Stomach (tissue), 19 donors: Measurements from ENCODE around the gene CAMSAP2. TPM values are rescaled to one million over a fixed set of nuclear protein-coding genes. Genes with fewer than 3 reads are reported as not detected.
A peak's percentile ranks its signal among the peaks of the same experiment; 100 is the strongest.

Source experiments
- DNase-seq, 2 donors: peaks; one replicate each; pipeline versions ENCODE4 v3.0.0 to v3.0.0-alpha.2; 2013 to 2019
- H3K27ac ChIP-seq, 5 donors: fragments of 200-600 bp in 4 of 5; sonication (generic) in 4 of 5; one replicate each; pipeline ENCODE4 v1.5.1; 2013 to 2019; ENCODE audit warnings: mild to moderate bottlenecking in 1 of 5, moderate library complexity in 1 of 5
- H3K27me3 ChIP-seq, 3 donors: fragments of 200-600 bp; sonication (generic); one replicate each; pipeline ENCODE4 v1.5.1; 2017 to 2019; ENCODE audit warnings: mixed run types in 1 of 3
- H3K36me3 ChIP-seq, 4 donors: fragments of 200-600 bp; sonication (generic); 1 replicate in 3 of 4; 2 replicates in 1 of 4; pipeline ENCODE4 v1.5.1; 2016 to 2019
- H3K4me1 ChIP-seq, 4 donors: fragments of 200-600 bp; sonication (generic); one replicate each; pipeline ENCODE4 v1.5.1; 2016 to 2019
- H3K4me3 ChIP-seq, 4 donors: fragments of 200-600 bp; sonication (generic) in 3 of 4; one replicate each; pipeline ENCODE4 v1.5.1; 2016 to 2019; ENCODE audit warnings: mild to moderate bottlenecking in 1 of 4
- H3K9me3 ChIP-seq, 4 donors: fragments of 200-600 bp; sonication (generic); one replicate each; pipeline ENCODE4 v1.5.1; 2016 to 2019
- EP300 ChIP-seq: sonication (generic); formaldehyde crosslinking; IDR thresholded peaks from one replicate; pipeline ENCODE4 v1.6.1; 2017; ENCODE audit warnings: antibody characterized with exemption
- POLR2A ChIP-seq, 4 donors: fragments of 450-650 bp; IDR thresholded peaks; one replicate each; pipeline ENCODE4 v1.6.1; 2016; ENCODE audit warnings: antibody characterized with exemption in 4 of 4, control low read depth in 2 of 4, mild to moderate bottlenecking in 1 of 4, moderate library complexity in 1 of 4
- POLR2AphosphoS5 ChIP-seq, 3 donors: sonication (generic); formaldehyde crosslinking; IDR thresholded peaks; one replicate each; pipeline ENCODE4 v1.6.1; 2016; ENCODE audit warnings: antibody characterized with exemption in 3 of 3
- WGBS, 5 donors: extraction: QIAGEN DNeasy Blood & Tissue Kit in 3 of 5; methylation state at CpG; one replicate each; pipeline versions ENCODE4 v1.1.5 to v1.1.7; 2013 to 2018; 5-methylcytosine and 5-hydroxymethylcytosine counted together
- intact Hi-C: fragments of 100-400 bp; cut with DNase I; formaldehyde crosslinking; loops from one replicate; pipeline ENCODE4 v1.15.1; 2023; ENCODE audit warnings: low total_unique reads
- long read RNA-seq, 10 donors: transcript quantifications; one replicate each; lab custom pipeline, GENCODE V29; 2026
- polyA plus RNA-seq, 3 donors: library from polyadenylated mRNA; stranded (reverse); fragments of 200-250 nt; gene quantifications; one replicate each; pipeline ENCODE4 v1.2.3, GENCODE V29; 2013
- total RNA-seq, 5 donors: library from RNA; depleted of rRNA; stranded (reverse); fragments of >200 nt; gene quantifications; one replicate each; pipeline versions ENCODE4 v1.1.0 to v1.2.3, GENCODE V29; 2014 to 2016
- TF ChIP-seq, protein P1 (sequence below), 7 experiments: fragments of 450-650 bp in 4 of 7; fragments of 200-600 bp in 3 of 7; sonication (generic) in 3 of 7; IDR thresholded peaks; one replicate each; pipeline ENCODE4 v1.5.1; 2016 to 2019; ENCODE audit warnings: antibody characterized with exemption in 7 of 7, control low read depth in 2 of 7, mild to moderate bottlenecking in 1 of 7
- donor health status: healthy with polysubstance abuse.
- donor health status: Bipolar disorder and iron deficiency.
- donor health status: healthy.

The CAMSAP2 gene
- total RNA-seq = 10 to 100 TPM in 3 of 5 donors, 1 to 10 TPM in 2; 5.5 to 35.4 (median 16.5) TPM
- polyA plus RNA-seq = 1 to 10 TPM; 4.5 to 6.3 (median 6.1) TPM
- long read RNA-seq, donor 1 = 0 reads
- long read RNA-seq, donor 2, full-length matches to known transcripts = 1 of 1 reads
- long read RNA-seq, donor 2, partial matches to known transcripts = 0 of 1 reads
- long read RNA-seq, donor 2, other reads (novel, unspliced or antisense) = 0 of 1 reads
- long read RNA-seq, donor 3 = 0 reads
- long read RNA-seq, donor 4 = 0 reads
- long read RNA-seq, donor 5 = 0 reads
- long read RNA-seq, donor 6 = 0 reads
- long read RNA-seq, donor 7, partial matches to known transcripts = 5 of 5 reads
- long read RNA-seq, donor 7, other reads (novel, unspliced or antisense) = 0 of 5 reads
- long read RNA-seq, donor 8 = 0 reads
- long read RNA-seq, donor 9, partial matches to known transcripts = 0 of 1 reads
- long read RNA-seq, donor 9, other reads (novel, unspliced or antisense) = 0 of 1 reads
- long read RNA-seq, donor 10 = 0 reads

DNA sequence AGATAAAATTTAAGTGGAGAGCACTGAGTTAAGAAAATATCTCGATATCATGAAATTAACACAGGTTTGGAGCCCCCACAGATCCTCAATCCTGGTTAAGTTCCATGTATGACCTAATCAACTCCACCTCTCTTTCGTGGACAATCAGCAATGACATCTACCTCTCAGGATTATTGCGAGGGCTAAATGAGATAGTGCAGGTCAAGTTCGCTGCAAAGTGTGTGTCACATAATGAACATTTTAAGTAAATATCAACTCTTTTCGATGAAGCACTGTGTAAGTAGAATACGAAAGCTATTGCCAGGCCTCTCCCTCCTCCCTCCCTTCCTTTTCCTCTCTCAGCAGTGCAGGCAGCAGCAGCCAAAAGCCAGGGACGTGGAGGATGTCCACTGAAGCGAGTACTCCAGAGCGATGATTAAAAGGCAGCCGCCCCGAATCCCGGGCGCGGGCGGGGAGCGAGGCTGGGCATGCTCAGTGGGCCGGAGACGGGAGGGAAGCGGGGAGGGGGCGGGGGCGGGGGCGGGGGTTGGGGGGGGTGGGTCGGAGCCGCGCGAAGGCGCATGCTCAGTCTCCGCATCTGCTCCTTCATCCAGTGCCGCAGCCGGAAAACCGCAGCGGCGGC is at the start of gene CAMSAP2:
Gene CAMSAP2 (plus strand): TSS at position 567 of the 622 bp plus-strand sequence. CDS start 935 bp downstream, outside the sequence.
- H3K9me3 ChIP-seq = no peaks in the 10 kb centered on the region
- H3K36me3 ChIP-seq = no peaks in the 10 kb centered on the region
- intact Hi-C loops = no loop called here
- WGBS, 5 donors = 1 to 3% (median 3%) methylated on average over 18 to 33 of the region's 33 CpGs
- DNase-seq = peak; percentile 85 to 96
- H3K4me1 ChIP-seq = peaks cover 25 to 43% (median 35%) of the 10 kb centered on the region in 4 donors
- peaks cover 0 to 14% (median 0%) of the 10 kb centered on the region in 3 donors for H3K27me3 ChIP-seq
- TF ChIP-seq POLR2A (IDR thresholded peaks at IDR 0.05) (no peak), POLR2AphosphoS5 (IDR thresholded peaks at IDR 0.05) (no peak), EP300 (no peak)
- TF ChIP-seq, protein P1, sequence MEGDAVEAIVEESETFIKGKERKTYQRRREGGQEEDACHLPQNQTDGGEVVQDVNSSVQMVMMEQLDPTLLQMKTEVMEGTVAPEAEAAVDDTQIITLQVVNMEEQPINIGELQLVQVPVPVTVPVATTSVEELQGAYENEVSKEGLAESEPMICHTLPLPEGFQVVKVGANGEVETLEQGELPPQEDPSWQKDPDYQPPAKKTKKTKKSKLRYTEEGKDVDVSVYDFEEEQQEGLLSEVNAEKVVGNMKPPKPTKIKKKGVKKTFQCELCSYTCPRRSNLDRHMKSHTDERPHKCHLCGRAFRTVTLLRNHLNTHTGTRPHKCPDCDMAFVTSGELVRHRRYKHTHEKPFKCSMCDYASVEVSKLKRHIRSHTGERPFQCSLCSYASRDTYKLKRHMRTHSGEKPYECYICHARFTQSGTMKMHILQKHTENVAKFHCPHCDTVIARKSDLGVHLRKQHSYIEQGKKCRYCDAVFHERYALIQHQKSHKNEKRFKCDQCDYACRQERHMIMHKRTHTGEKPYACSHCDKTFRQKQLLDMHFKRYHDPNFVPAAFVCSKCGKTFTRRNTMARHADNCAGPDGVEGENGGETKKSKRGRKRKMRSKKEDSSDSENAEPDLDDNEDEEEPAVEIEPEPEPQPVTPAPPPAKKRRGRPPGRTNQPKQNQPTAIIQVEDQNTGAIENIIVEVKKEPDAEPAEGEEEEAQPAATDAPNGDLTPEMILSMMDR (IDR thresholded peaks at IDR 0.05) = no peak
- peak within 1 kb of the TSS; percentile 71 to 90 (median 80) for H3K4me3 ChIP-seq
- peak within 1 kb of the TSS; percentile 98 to 100 (median 99) for H3K27ac ChIP-seq

DNA sequence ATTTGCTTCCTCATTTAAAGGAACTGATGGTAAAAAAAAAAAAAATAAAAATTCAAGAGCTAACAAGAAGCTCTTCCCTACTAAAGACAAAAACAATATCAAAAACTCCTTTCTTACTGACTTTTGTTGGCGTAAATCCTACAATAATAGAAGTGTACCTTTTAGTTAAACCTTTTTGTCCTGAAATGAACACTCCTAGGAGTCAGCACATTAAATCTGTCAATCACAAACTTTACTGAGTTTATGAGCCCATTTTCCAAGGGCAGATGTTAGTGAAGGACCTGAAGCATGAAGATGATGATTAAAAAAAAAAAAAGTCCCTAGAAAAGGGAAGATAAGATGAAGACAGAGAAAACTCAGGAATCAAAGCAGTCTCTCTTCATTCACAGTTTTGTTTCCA is 46.4 kb upstream of the CAMSAP2 start:
- TF ChIP-seq, protein P1 (IDR thresholded peaks at IDR 0.05) = no peak
- TF ChIP-seq POLR2AphosphoS5 (IDR thresholded peaks at IDR 0.05) (no peak), EP300 (no peak), POLR2A (IDR thresholded peaks at IDR 0.05) (no peak)
- no peaks in the 10 kb centered on the region for H3K36me3 ChIP-seq
- no peak overlapping the region for H3K4me3 ChIP-seq
- WGBS, 5 donors = 86 to 94% (median 92%) methylated on average over 1 of the region's 1 CpG
- no peak overlapping the region for H3K27ac ChIP-seq
- no peaks in the 10 kb centered on the region for H3K27me3 ChIP-seq
- DNase-seq = no peak
- intact Hi-C loops = no loop called here
- H3K4me1 ChIP-seq = no peaks in the 10 kb centered on the region
- no peaks in the 10 kb centered on the region for H3K9me3 ChIP-seq

- H3K9me3 ChIP-seq = no peaks in the 10 kb centered on the region
- DNase-seq = no peak
- intact Hi-C loops = no loop called here
- H3K27ac ChIP-seq = no peak overlapping the region
- H3K4me3 ChIP-seq = no peak overlapping the region
- TF ChIP-seq, protein P1 (IDR thresholded peaks at IDR 0.05) = no peak
- TF ChIP-seq POLR2AphosphoS5 (IDR thresholded peaks at IDR 0.05) (no peak), POLR2A (IDR thresholded peaks at IDR 0.05) (no peak), EP300 (no peak)
- no peaks in the 10 kb centered on the region for H3K4me1 ChIP-seq
- no peaks in the 10 kb centered on the region for H3K36me3 ChIP-seq
- H3K27me3 ChIP-seq = no peaks in the 10 kb centered on the region
Observed at GRCh38 chr1:200693327-200693726, 45.4 kb upstream of the CAMSAP2 start.

GRCh38 chr1:200694738-200695137 is 44.0 kb upstream of the CAMSAP2 start:
- Histone ChIP-seq H3K27ac (no peak overlapping the region), H3K27me3 (no peaks in the 10 kb centered on the region), H3K9me3 (no peaks in the 10 kb centered on the region), H3K36me3 (no peaks in the 10 kb centered on the region), H3K4me1 (no peaks in the 10 kb centered on the region), H3K4me3 (no peak overlapping the region)
- intact Hi-C loops = no loop called here
- peak in 1 of 2 donors; percentile 12 for DNase-seq
- TF ChIP-seq POLR2AphosphoS5 (IDR thresholded peaks at IDR 0.05) = no peak
- no peak for TF ChIP-seq POLR2A (IDR thresholded peaks at IDR 0.05)
- TF ChIP-seq, protein P1 (IDR thresholded peaks at IDR 0.05) = no peak
- TF ChIP-seq EP300 = no peak
- WGBS, 5 donors = 73 to 79% (median 77%) methylated on average over 3 of the region's 3 CpGs
